Hepatic stellate cell (primary cell): ENCODE results near the gene DHH.

ENCODE experiments used
- DNase-seq: peaks from one replicate; pipeline ENCODE4 v3.0.0; 2011; ENCODE audit warnings: low spot score

DHH gene

GRCh38 chr12:49050507-49051372 lies 43.9 kb downstream of the DHH start:
- DNase-seq = no peak

- DNase-seq = peak; percentile 97
Observed at GRCh38 chr12:49049566-49050224, 44.9 kb downstream of the DHH start.

GRCh38 chr12:49048953-49049352 lies 45.6 kb downstream of the DHH start:
- no peak for DNase-seq

GRCh38 chr12:49046129-49046895 lies 48.3 kb downstream of the DHH start:
- DNase-seq = no peak

GRCh38 chr12:49044660-49045059 lies 49.9 kb downstream of the DHH start:
- no peak for DNase-seq

- peak; percentile 83 for DNase-seq
Observed at GRCh38 chr12:49043856-49044258, 50.7 kb downstream of the DHH start.

GRCh38 chr12:49043241-49043640 lies 51.4 kb downstream of the DHH start:
- DNase-seq = no peak

GRCh38 chr12:49041881-49042484 lies 52.6 kb downstream of the DHH start:
- DNase-seq = no peak

GRCh38 chr12:49041036-49041880 lies 53.3 kb downstream of the DHH start:
- DNase-seq = no peak

GRCh38 chr12:49040364-49040855 lies 54.2 kb downstream of the DHH start:
- no peak for DNase-seq

GRCh38 chr12:49039421-49040363 lies 54.9 kb downstream of the DHH start:
- no peak for DNase-seq

- DNase-seq = no peak
Observed at GRCh38 chr12:49038291-49038955, 56.2 kb downstream of the DHH start.

- DNase-seq = no peak
Observed at GRCh38 chr12:49037947-49038237, 56.7 kb downstream of the DHH start.

- DNase-seq = no peak
Observed at GRCh38 chr12:49037111-49037946, 57.3 kb downstream of the DHH start.
